ENCODE data around the gene TAAR2. TPM values are rescaled to one million over a fixed set of nuclear protein-coding genes. Genes with fewer than 3 reads are reported as not detected.

The TAAR2 gene
- total and polyA plus RNA-seq, 4 donors = not detected

- Histone ChIP-seq H3K4me1 (ENCODE audit: control insufficient read depth in 1 of 2, insufficient read depth in 2 of 2, low read length in 2 of 2) (no peaks in the 10 kb centered on the region), H3K27me3 (ENCODE audit: control insufficient read depth in 1 of 2, insufficient read depth in 2 of 2, low read length in 1 of 2) (no peaks in the 10 kb centered on the region), H3K9me3 (ENCODE audit: control insufficient read depth, low read length) (no peaks in the 10 kb centered on the region), H3K36me3 (ENCODE audit: control insufficient read depth in 1 of 2, insufficient read depth in 2 of 2, low read length in 1 of 2) (no peaks in the 10 kb centered on the region), H3K27ac (ENCODE audit: low read depth in 1 of 2, low read length in 2 of 2) (no peak overlapping the region), H3K4me3 (ENCODE audit: low read length in 2 of 2) (no peak overlapping the region)
- DNase-seq (no peak), ATAC-seq (ENCODE audit: low FRiP score) (no peak)
- intact Hi-C loops (cut with DNase I) = no loop called here
These were observed 52.3 kb downstream of the TAAR2 start for GRCh38 chr6:132571774-132572173.

GRCh38 chr6:132570221-132570777 is 53.8 kb downstream of the TAAR2 start, which contains the start of gene TAAR6:
TSS of gene TAAR6 (plus strand) at chr6:132570322. CDS start at chr6:132570322, 0 bp downstream.
- no peak for DNase-seq
- H3K4me3 ChIP-seq (ENCODE audit: low read length in 2 of 2) = no peak within 1 kb of the TSS
- ATAC-seq (ENCODE audit: low FRiP score) = no peak
- intact Hi-C loops (cut with DNase I) = no loop called here
- WGBS, 2 donors = 70 to 73% methylated on average over 15 of the region's 15 CpGs
- H3K9me3 ChIP-seq (ENCODE audit: control insufficient read depth, low read length) = no peaks in the 10 kb centered on the region
- H3K27ac ChIP-seq (ENCODE audit: low read depth in 1 of 2, low read length in 2 of 2) = no peak within 1 kb of the TSS
- H3K36me3 ChIP-seq (ENCODE audit: control insufficient read depth in 1 of 2, insufficient read depth in 2 of 2, low read length in 1 of 2) = no peaks in the 10 kb centered on the region
- no peaks in the 10 kb centered on the region for H3K4me1 ChIP-seq (ENCODE audit: control insufficient read depth in 1 of 2, insufficient read depth in 2 of 2, low read length in 2 of 2)
- H3K27me3 ChIP-seq (ENCODE audit: control insufficient read depth in 1 of 2, insufficient read depth in 2 of 2, low read length in 1 of 2) = no peaks in the 10 kb centered on the region

GRCh38 chr6:132569170-132569569 is 54.9 kb downstream of the TAAR2 start:
- ATAC-seq (ENCODE audit: low FRiP score) = no peak
- H3K9me3 ChIP-seq (ENCODE audit: control insufficient read depth, low read length) = no peaks in the 10 kb centered on the region
- DNase-seq = no peak
- H3K36me3 ChIP-seq (ENCODE audit: control insufficient read depth in 1 of 2, insufficient read depth in 2 of 2, low read length in 1 of 2) = no peaks in the 10 kb centered on the region
- H3K4me3 ChIP-seq (ENCODE audit: low read length in 2 of 2) = no peak overlapping the region
- H3K27ac ChIP-seq (ENCODE audit: low read depth in 1 of 2, low read length in 2 of 2) = no peak overlapping the region
- H3K27me3 ChIP-seq (ENCODE audit: control insufficient read depth in 1 of 2, insufficient read depth in 2 of 2, low read length in 1 of 2) = no peaks in the 10 kb centered on the region
- WGBS, 2 donors = 41 to 47% methylated on average over 4 of the region's 4 CpGs
- no peaks in the 10 kb centered on the region for H3K4me1 ChIP-seq (ENCODE audit: control insufficient read depth in 1 of 2, insufficient read depth in 2 of 2, low read length in 2 of 2)
- intact Hi-C loops (cut with DNase I) = no loop called here

GRCh38 chr6:132568611-132569010 is 55.5 kb downstream of the TAAR2 start:
- no peak overlapping the region for H3K27ac ChIP-seq (ENCODE audit: low read depth in 1 of 2, low read length in 2 of 2)
- H3K4me1 ChIP-seq (ENCODE audit: control insufficient read depth in 1 of 2, insufficient read depth in 2 of 2, low read length in 2 of 2) = no peaks in the 10 kb centered on the region
- no peak overlapping the region for H3K4me3 ChIP-seq (ENCODE audit: low read length in 2 of 2)
- intact Hi-C loops (cut with DNase I) = no loop called here
- 55% methylated on average over 6 of the region's 6 CpGs for WGBS, 2 donors
- no peaks in the 10 kb centered on the region for H3K36me3 ChIP-seq (ENCODE audit: control insufficient read depth in 1 of 2, insufficient read depth in 2 of 2, low read length in 1 of 2)
- DNase-seq = no peak
- H3K9me3 ChIP-seq (ENCODE audit: control insufficient read depth, low read length) = no peaks in the 10 kb centered on the region
- H3K27me3 ChIP-seq (ENCODE audit: control insufficient read depth in 1 of 2, insufficient read depth in 2 of 2, low read length in 1 of 2) = no peaks in the 10 kb centered on the region
- no peak for ATAC-seq (ENCODE audit: low FRiP score)

GRCh38 chr6:132567566-132567965 is 56.5 kb downstream of the TAAR2 start:
- Histone ChIP-seq H3K9me3 (ENCODE audit: control insufficient read depth, low read length) (no peaks in the 10 kb centered on the region), H3K27me3 (ENCODE audit: control insufficient read depth in 1 of 2, insufficient read depth in 2 of 2, low read length in 1 of 2) (no peaks in the 10 kb centered on the region), H3K27ac (ENCODE audit: low read depth in 1 of 2, low read length in 2 of 2) (no peak overlapping the region), H3K4me1 (ENCODE audit: control insufficient read depth in 1 of 2, insufficient read depth in 2 of 2, low read length in 2 of 2) (no peaks in the 10 kb centered on the region), H3K36me3 (ENCODE audit: control insufficient read depth in 1 of 2, insufficient read depth in 2 of 2, low read length in 1 of 2) (no peaks in the 10 kb centered on the region), H3K4me3 (ENCODE audit: low read length in 2 of 2) (no peak overlapping the region)
- 79 to 82% methylated on average over 1 of the region's 1 CpG for WGBS, 2 donors
- intact Hi-C loops (cut with DNase I) = no loop called here
- no peak for DNase-seq
- no peak for ATAC-seq (ENCODE audit: low FRiP score)

Other genes starting within 250 kb of the TAAR2 start
- gene MOXD1, start 222.8 kb downstream of the TAAR2 start, total RNA-seq = 1 to 10 TPM; 1.0 to 1.2 TPM
- under 1 TPM in 1 of 2 donors, not detected in 1; 0.25 TPM for gene MOXD1, start 222.8 kb downstream of the TAAR2 start, polyA plus RNA-seq
- gene STX7, start 111.2 kb downstream of the TAAR2 start, total RNA-seq = 10 to 100 TPM; 51.5 to 80.7 TPM
- 10 to 100 TPM; 24.1 to 36.1 TPM for gene STX7, start 111.2 kb downstream of the TAAR2 start, polyA plus RNA-seq
- gene TAAR9, start 86.0 kb downstream of the TAAR2 start, total RNA-seq = not detected
- not detected for gene TAAR9, start 86.0 kb downstream of the TAAR2 start, polyA plus RNA-seq
- not detected for gene TAAR8, start 71.6 kb downstream of the TAAR2 start, total RNA-seq
- gene TAAR8, start 71.6 kb downstream of the TAAR2 start, polyA plus RNA-seq = not detected
- gene TAAR6, start 54.0 kb downstream of the TAAR2 start, total RNA-seq = not detected
- not detected for gene TAAR6, start 54.0 kb downstream of the TAAR2 start, polyA plus RNA-seq
- gene TAAR5, start 34.5 kb downstream of the TAAR2 start, total RNA-seq = not detected
- gene TAAR5, start 34.5 kb downstream of the TAAR2 start, polyA plus RNA-seq = not detected
- not detected for gene TAAR1, start 34.9 kb upstream of the TAAR2 start, total RNA-seq
- gene TAAR1, start 34.9 kb upstream of the TAAR2 start, polyA plus RNA-seq = not detected
- gene VNN1, start 89.8 kb upstream of the TAAR2 start, total RNA-seq = 1 to 10 TPM; 1.8 to 4.5 TPM
- gene VNN1, start 89.8 kb upstream of the TAAR2 start, polyA plus RNA-seq = 10 to 100 TPM in 1 of 2 donors, under 1 TPM in 1; 0.69 to 21.8 TPM
- 10 to 100 TPM in 1 of 2 donors, 1 to 10 TPM in 1; 4.7 to 15.6 TPM for gene VNN2, start 133.6 kb upstream of the TAAR2 start, total RNA-seq
- gene VNN2, start 133.6 kb upstream of the TAAR2 start, polyA plus RNA-seq = 1 to 10 TPM in 1 of 2 donors, under 1 TPM in 1; 0.43 to 8.0 TPM
- gene SLC18B1, start 174.4 kb upstream of the TAAR2 start, total RNA-seq = 1 to 10 TPM; 4.5 to 9.2 TPM
- 1 to 10 TPM; 4.0 to 6.9 TPM for gene SLC18B1, start 174.4 kb upstream of the TAAR2 start, polyA plus RNA-seq
- 100 to 1,000 TPM; 689 to 706 TPM for gene RPS12, start 190.3 kb upstream of the TAAR2 start, total RNA-seq
- 1,000 to 10,000 TPM; 2,519 to 5,399 TPM for gene RPS12, start 190.3 kb upstream of the TAAR2 start, polyA plus RNA-seq

Measured in aorta (tissue), 5 donors.